GM21526 (cell line): ENCODE measurements around the gene SERPINF2.
"Not testable (repeated sequence)": the region's sequence is repeated elsewhere in the genome, so short reads cannot be mapped to it uniquely, and the experiment has no call there.

Experiments
- ATAC-seq: cut with Tn5 transposase; IDR thresholded peaks from one replicate; pipeline ENCODE4 v1.9.1; 2021; ENCODE audit warnings: moderate library complexity; ENCODE audit not compliant: unreplicated experiment, low FRiP score

SERPINF2 gene

DNA sequence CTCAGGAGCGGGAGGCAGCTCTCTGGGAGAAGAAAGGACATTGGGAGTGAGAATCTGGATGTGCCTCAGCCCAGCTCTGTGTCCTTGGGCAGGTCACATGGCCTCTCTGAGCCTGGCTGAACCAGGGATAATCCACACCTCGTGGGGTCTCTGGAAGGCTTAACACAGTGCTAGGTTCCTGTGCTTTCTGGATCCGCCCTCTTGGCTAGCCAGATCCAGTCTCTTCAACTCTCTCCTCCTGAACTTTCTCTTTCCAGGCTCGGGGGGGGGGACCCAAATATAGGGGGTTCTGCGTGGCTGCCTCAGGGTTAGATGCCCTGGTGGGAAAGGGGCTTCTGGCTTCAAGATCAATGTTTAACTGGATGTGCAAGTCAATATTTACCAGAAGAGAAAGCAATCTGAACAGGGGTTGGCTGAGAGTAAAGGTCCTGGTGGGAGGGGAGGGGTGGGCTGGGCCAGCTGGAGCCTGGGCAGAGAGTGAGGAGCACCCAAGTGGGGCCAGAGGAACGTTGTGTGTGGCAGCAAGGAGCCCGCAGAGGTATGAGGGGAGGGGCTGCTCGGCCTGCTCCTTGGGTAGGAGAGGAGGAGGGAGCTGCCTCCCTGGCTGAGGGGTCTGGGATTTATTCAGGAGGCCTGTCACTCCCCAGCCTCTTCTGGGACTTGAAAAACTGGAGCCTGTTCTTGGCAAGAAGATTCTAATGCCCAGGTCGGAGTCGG lies at the start of gene SERPINF2:
Gene SERPINF2, plus strand, starts transcription at position 501 of the 717 bp plus-strand sequence. CDS start 2,125 bp downstream, outside the sequence.
- ATAC-seq = no peak

DNA sequence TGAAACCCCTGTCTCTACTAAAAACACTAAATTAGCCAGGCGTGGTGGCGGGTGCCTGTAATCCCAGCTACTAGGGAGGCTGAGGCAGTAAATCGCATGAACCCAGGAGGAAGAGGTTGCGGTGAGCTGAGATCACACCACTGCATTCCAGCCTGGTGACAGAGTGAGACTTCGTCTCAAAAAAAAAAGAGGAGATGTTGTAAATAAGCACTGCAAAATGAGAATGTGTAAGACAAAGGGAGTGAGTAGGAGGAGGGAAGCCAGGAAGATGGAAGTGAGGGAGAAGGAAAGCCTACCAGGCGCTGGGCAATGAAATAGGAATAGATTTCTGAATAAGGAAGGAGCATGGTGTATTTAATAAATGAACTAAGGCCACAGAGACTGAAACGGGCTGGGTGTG lies 49.3 kb upstream of the SERPINF2 start:
- no peak for ATAC-seq

GRCh38 chr17:1695365-1695764 lies 47.3 kb upstream of the SERPINF2 start:
- no peak for ATAC-seq

- ATAC-seq = no peak
Observed at GRCh38 chr17:1697681-1698080, 45.0 kb upstream of the SERPINF2 start.

GRCh38 chr17:1699891-1700290 lies 42.8 kb upstream of the SERPINF2 start:
- ATAC-seq = not testable (repeated sequence)

- ATAC-seq = no peak
Observed at GRCh38 chr17:1703063-1703462, 39.6 kb upstream of the SERPINF2 start.

DNA sequence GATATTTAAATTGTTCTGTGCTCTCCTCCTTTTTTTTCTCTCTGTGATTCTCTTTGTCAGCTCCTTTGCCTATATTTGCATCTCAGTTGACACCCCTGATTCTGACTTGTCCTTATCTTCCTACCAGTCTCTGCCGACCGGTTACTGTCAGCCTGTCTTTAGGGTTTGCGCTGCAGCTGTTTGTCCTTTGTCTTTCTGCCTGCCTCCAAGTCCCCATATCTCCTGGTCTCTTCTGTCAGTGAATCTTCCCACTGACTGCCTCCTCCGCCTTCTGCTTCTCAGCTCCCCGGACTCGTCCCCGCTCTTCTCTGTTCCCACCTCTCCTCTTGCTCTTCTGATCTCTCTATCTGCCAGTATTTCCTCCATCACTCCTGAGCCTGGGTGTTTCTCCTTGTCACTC lies 37.7 kb upstream of the SERPINF2 start:
- no peak for ATAC-seq

GRCh38 chr17:1707107-1707506 lies 35.6 kb upstream of the SERPINF2 start:
- ATAC-seq = no peak

- ATAC-seq = not testable (repeated sequence)
Observed at GRCh38 chr17:1708791-1709346, 33.8 kb upstream of the SERPINF2 start.

DNA sequence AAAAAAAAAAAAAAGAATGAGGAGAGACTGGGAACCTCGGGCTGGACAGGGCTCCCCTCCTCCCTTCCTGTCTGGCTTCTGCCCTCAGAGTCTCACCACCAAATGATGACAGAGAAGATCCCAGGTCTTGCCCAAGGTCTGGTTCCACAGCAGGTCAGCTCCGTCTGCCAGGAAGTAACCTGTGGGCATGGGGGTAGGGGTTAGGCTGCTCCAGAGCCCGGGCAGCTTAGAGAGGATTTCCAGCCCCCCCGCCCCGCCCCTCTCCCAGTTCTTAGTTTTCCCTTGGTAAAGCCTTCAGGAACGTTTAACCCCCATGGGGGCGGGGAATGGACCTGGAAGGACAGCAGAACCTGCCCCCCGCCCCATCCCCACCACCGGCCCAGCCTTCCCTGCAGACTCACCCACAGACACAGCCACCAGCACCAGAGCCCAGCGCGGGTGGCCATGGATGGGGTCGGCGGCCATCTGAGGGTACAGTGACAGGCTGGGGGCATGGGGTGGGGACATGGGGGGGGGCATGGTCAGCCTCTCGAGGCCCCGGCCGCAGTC lies 33.2 kb upstream of the SERPINF2 start:
- ATAC-seq = no peak

- no peak for ATAC-seq
Observed at GRCh38 chr17:1709971-1710806, 32.5 kb upstream of the SERPINF2 start, which contains the start of gene TLCD2. Gene TLCD2 (minus strand): TSS chr17:1710377. CDS start chr17:1710242, 135 bp downstream.

DNA sequence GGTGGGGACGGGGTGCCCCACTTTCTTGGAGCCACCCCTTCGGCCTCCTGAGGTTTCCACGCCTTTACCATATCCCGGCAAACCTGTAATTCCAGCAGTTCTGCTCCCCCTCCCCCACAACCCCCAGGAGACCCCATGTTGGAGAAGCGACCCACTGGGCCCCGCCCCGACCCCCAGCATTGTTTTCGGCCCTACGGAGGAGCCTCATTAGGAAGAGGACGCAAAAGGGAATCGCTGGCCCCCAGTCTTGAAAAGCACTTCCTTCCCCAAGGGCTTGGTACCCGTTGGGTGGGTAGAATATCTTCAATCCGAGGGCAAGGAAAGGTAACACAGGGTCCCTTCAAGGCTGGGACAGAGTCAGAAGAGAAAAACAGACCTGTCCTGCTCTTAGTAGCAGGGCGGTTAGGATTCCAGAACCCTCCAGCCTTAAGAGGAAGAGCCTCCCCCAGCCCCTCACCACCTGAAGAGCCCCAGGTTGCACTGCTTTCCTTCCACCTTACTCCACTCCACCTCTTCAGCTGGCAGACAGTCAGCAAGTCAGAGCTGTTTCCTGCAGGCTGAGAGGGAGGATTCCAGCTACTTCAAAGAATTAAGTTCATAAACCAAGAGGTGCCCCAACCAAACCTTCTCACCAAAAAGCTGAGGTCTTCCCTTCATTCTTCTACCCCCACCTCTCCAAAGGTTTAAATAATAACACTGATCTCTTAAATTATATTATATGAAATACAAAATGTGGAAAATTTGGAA lies 31.7 kb upstream of the SERPINF2 start:
- ATAC-seq = no peak

GRCh38 chr17:1711804-1712203 lies 30.9 kb upstream of the SERPINF2 start:
- no peak for ATAC-seq

DNA sequence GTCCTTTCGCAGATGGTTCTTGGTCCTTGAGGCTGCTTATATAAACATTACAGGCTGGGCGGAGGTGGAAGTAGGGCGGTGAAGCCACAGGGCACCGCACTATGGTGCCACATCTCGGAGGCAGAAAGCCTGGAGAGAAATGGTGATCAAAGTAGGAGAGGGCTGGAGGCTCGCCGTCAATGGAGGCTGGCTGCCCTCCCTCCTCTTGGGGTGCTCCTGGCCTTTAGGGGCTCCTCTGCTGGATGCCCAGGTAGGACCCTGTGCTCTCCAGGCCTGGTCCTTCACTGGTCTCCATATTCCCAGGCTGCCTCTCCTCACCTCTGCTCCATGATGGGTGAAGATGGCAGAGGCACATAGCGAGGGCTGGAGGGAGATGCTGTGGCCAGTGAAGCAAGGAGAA lies 30.4 kb upstream of the SERPINF2 start:
- ATAC-seq = no peak

DNA sequence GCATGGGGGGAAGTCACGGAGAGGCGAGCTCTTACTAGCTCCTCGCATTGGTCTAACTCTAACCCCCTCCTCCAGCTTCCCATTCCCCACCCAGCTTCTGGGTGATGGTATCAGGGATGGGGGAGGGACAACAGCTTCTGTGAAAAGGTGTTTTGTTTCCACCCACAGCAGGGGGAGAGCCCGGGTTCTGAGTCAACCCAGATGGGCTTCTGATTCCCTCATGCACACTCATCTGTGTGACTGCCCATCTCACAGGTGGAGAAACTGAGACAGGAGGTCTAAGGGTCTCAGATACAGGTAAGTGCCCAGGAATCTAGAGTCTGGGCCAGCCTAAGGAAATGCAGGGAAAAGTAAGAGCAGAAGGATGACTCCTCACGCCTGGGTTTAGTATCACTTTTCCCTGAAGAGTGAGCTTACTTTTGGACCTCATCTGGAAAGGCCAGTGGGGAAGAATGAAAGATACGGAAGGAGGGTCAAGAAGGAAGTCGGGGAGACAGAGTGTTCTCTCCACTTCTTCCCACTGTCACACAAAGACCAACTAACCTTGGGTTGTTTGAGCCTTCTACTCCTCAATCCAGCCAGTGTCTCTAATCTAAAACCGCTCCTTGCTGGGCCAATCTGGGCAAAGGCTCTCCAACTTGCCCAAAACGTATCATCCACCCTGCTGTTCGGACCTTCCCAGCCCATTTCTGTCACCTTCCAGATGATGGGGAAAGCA lies 29.4 kb upstream of the SERPINF2 start:
- ATAC-seq = no peak

- no peak for ATAC-seq
Observed at GRCh38 chr17:1713878-1714426, 28.7 kb upstream of the SERPINF2 start.

GRCh38 chr17:1714427-1714979 lies 28.2 kb upstream of the SERPINF2 start:
- no peak for ATAC-seq

GRCh38 chr17:1714980-1715802 lies 27.5 kb upstream of the SERPINF2 start:
- no peak for ATAC-seq

DNA sequence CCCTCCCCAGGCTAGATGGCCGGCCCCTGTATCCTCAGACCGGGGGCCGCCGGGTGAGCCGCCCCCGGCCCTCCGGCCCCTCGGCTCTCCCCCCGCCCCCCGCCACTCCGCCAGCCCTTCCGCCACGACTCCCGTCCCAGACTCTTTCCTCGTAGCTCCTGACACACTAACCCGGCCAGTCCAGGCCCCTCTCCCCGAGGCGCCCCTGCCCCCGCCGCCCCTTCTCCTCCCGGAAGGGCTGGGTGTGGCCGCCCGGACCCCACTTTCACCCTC lies 26.9 kb upstream of the SERPINF2 start:
- no peak for ATAC-seq
